K562 (cell line): Measurements from ENCODE around the gene BIK. TPM values are rescaled to one million over a fixed set of nuclear protein-coding genes. Genes with fewer than 3 reads are reported as not detected.

Experiments
- ELF4 ChIP-seq: fragments of 450-650 bp; formaldehyde crosslinking; IDR thresholded peaks from 2 replicates; pipeline ENCODE4 v1.4.0; 2022; ENCODE audit warnings: missing genetic modification characterization
- HNRNPK ChIP-seq: fragments of 200-400 bp; formaldehyde crosslinking; IDR thresholded peaks from one replicate; pipeline ENCODE4 v1.6.1; 2018; ENCODE audit warnings: mild to moderate bottlenecking, low read depth, low read length; ENCODE audit not compliant: poor library complexity, severe bottlenecking
- HNRNPLL ChIP-seq: fragments of 200-400 bp; formaldehyde crosslinking; IDR thresholded peaks from 2 replicates; pipeline ENCODE4 v1.6.1; 2017; ENCODE audit warnings: low read length, low read depth, mild to moderate bottlenecking; ENCODE audit not compliant: poor library complexity, severe bottlenecking
- HOXB6 ChIP-seq: fragments of 250-450 bp; sonication (Bioruptor Pico); IDR thresholded peaks from 2 replicates; pipeline ENCODE4 v1.5.1; 2022; ENCODE audit warnings: mild to moderate bottlenecking, borderline replicate concordance
- RBM22 ChIP-seq: fragments of 200-400 bp; formaldehyde crosslinking; IDR thresholded peaks from 2 replicates; pipeline ENCODE4 v1.6.1; 2018; ENCODE audit warnings: low read length, low read depth; ENCODE audit not compliant: poor library complexity, severe bottlenecking
- SIX5 ChIP-seq, 2 experiments: IDR thresholded peaks; 2 replicates each; pipeline ENCODE4 v1.6.1; 2011; ENCODE audit warnings: low read length in 2 of 2, borderline replicate concordance in 1 of 2, low read depth in 1 of 2, mild to moderate bottlenecking in 1 of 2, moderate library complexity in 1 of 2; ENCODE audit not compliant: insufficient read depth in 1 of 2
- SNIP1 ChIP-seq: fragments of 450-650 bp; IDR thresholded peaks from 2 replicates; pipeline ENCODE4 v1.7.1; 2017; ENCODE audit warnings: low read depth, mild to moderate bottlenecking
- TCFL5 ChIP-seq: fragments of 250-450 bp; sonication (Bioruptor Pico); conservative IDR thresholded peaks from 2 replicates; pipeline ENCODE4 v1.6.1; 2021; ENCODE audit warnings: mild to moderate bottlenecking, moderate library complexity, matching md5 sums
- U2AF2 ChIP-seq: fragments of 200-400 bp; formaldehyde crosslinking; optimal IDR thresholded peaks from 2 replicates; pipeline ENCODE3; 2017; ENCODE audit warnings: low read depth, mild to moderate bottlenecking, low read length
- ZNF695 ChIP-seq: fragments of 450-650 bp; formaldehyde crosslinking; IDR thresholded peaks from 2 replicates; pipeline ENCODE4 v1.4.0; 2020; ENCODE audit warnings: mild to moderate bottlenecking, moderate library complexity
- polyA plus RNA-seq, 8 experiments: library from polyadenylated mRNA; depleted of rRNA in 4 of 8; stranded (reverse) in 5 of 8; unstranded in 3 of 8; fragments of >200 nt; fragmentation: Nextera tagmentation in 2 of 8; fragmentation: Illumina TruSeq in 1 of 8; extraction: Ambion mirVana in 2 of 8; extraction: Trizol in 1 of 8; gene quantifications; 2 replicates each; pipeline versions ENCODE4 v1.2.1 to v1.2.3, GENCODE V29; 2011 to 2014; ENCODE audit warnings: inconsistent platforms in 1 of 8, missing spikeins in 1 of 8
- total RNA-seq, 7 experiments: library from RNA; depleted of rRNA in 6 of 7; stranded (reverse); fragments of >200 nt in 6 of 7; fragmentation: Illumina TruSeq in 2 of 7; extraction: Trizol in 2 of 7; gene quantifications; 2 replicates each; pipeline versions ENCODE4 v1.2.1 to v1.2.3, GENCODE V29; 2011 to 2021; ENCODE audit warnings: low replicate concordance in 1 of 7
- TF ChIP-seq, protein P1 (sequence below): sonication (generic); formaldehyde crosslinking; IDR thresholded peaks from 2 replicates; pipeline ENCODE4 v1.8.1; 2023; ENCODE audit warnings: mild to moderate bottlenecking, missing genetic modification reagents
- TF ChIP-seq, protein P2 (sequence below), 2 experiments: fragments of 450-650 bp in 1 of 2; sonication (generic) in 1 of 2; formaldehyde crosslinking in 1 of 2; IDR thresholded peaks; 2 replicates each; pipeline versions ENCODE4 v1.7.1 to v1.9.0; 2016 to 2022; ENCODE audit warnings: inconsistent platforms in 1 of 2, mild to moderate bottlenecking in 1 of 2, missing genetic modification reagents in 1 of 2

BIK gene
- total and polyA plus RNA-seq, 9 of the 15 experiments (the other 6 are each of a cell fraction or from before 2014, with no cell fraction given): 0.08 to 0.23 (median 0.18) TPM; not detected in 4

DNA sequence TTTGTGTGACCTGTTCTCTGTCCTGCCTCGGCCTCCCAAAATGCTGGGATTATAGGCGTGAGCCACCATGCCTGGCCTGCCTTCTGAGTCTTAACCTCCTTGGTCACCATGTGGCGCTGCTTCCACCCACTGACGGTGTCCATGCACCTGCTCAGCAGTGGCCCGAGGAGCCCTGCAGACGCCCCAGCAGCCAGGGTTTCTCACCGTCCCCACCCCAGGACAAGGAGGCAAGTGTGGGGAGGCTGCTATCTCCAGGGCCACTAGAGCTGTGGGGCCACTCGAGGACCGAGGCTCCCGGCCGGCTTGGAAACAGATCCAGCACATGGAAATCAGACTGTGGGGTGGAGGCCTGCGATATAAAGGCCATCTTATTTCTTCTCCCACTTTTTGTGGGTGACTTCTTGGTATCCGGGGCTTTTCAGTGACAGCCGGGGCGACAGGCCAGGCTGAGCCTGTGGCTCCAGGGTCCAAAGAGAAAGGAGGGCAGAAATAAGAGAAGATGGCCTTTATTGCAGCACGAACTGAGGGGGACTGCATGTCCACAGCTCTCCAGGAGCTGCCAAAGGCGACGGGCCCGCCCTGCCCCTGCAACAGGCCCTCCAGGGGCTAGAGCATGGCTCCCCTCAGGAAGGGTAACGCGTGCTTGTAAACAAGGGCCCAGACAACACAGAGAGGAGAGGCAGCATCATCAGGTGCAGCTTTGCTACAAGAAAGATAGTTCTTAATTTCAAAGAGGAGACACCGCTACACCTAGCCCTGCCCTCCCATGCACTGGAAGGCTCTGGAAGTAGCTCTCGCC is 55.8 kb downstream of the BIK start (continued):
- TF ChIP-seq U2AF2 (no peak), ELF4 (no peak), HOXB6 (CRISPR knock-in tag) (no peak), ZNF695 (CRISPR knock-in tag) (no peak), HNRNPK (no peak), SNIP1 (no peak), TCFL5 (no peak), SIX5 (IDR thresholded peaks at IDR 0.05; ENCODE audit: borderline replicate concordance in 1 of 2, insufficient read depth in 1 of 2, low read depth in 1 of 2, low read length in 2 of 2) (no peak), HNRNPLL (no peak), RBM22 (peak; percentile 35)
- TF ChIP-seq, protein P1, sequence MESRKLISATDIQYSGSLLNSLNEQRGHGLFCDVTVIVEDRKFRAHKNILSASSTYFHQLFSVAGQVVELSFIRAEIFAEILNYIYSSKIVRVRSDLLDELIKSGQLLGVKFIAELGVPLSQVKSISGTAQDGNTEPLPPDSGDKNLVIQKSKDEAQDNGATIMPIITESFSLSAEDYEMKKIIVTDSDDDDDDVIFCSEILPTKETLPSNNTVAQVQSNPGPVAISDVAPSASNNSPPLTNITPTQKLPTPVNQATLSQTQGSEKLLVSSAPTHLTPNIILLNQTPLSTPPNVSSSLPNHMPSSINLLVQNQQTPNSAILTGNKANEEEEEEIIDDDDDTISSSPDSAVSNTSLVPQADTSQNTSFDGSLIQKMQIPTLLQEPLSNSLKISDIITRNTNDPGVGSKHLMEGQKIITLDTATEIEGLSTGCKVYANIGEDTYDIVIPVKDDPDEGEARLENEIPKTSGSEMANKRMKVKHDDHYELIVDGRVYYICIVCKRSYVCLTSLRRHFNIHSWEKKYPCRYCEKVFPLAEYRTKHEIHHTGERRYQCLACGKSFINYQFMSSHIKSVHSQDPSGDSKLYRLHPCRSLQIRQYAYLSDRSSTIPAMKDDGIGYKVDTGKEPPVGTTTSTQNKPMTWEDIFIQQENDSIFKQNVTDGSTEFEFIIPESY (CRISPR knock-in tag): 0 out of 2 replicates have a peak, but pooled peaks have one; percentile 34
- TF ChIP-seq, protein P2, sequence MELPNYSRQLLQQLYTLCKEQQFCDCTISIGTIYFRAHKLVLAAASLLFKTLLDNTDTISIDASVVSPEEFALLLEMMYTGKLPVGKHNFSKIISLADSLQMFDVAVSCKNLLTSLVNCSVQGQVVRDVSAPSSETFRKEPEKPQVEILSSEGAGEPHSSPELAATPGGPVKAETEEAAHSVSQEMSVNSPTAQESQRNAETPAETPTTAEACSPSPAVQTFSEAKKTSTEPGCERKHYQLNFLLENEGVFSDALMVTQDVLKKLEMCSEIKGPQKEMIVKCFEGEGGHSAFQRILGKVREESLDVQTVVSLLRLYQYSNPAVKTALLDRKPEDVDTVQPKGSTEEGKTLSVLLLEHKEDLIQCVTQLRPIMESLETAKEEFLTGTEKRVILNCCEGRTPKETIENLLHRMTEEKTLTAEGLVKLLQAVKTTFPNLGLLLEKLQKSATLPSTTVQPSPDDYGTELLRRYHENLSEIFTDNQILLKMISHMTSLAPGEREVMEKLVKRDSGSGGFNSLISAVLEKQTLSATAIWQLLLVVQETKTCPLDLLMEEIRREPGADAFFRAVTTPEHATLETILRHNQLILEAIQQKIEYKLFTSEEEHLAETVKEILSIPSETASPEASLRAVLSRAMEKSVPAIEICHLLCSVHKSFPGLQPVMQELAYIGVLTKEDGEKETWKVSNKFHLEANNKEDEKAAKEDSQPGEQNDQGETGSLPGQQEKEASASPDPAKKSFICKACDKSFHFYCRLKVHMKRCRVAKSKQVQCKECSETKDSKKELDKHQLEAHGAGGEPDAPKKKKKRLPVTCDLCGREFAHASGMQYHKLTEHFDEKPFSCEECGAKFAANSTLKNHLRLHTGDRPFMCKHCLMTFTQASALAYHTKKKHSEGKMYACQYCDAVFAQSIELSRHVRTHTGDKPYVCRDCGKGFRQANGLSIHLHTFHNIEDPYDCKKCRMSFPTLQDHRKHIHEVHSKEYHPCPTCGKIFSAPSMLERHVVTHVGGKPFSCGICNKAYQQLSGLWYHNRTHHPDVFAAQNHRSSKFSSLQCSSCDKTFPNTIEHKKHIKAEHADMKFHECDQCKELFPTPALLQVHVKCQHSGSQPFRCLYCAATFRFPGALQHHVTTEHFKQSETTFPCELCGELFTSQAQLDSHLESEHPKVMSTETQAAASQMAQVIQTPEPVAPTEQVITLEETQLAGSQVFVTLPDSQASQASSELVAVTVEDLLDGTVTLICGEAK (IDR thresholded peaks at IDR 0.05): no peak
- TF ChIP-seq, protein P2 (CRISPR knock-in tag; IDR thresholded peaks at IDR 0.05): no peak
